ENCODE data around the gene LRMDA.

LRMDA gene

GRCh38 chr10:75425291-75426079 is 5.9 kb upstream of the LRMDA start:
- no peak for DNase-seq

- DNase-seq = no peak
Measured at GRCh38 chr10:75426880-75427279, 4.5 kb upstream of the LRMDA start.

GRCh38 chr10:75427951-75428350 is 3.5 kb upstream of the LRMDA start:
- DNase-seq = no peak

GRCh38 chr10:75428434-75429158 is 2.8 kb upstream of the LRMDA start:
- DNase-seq = no peak

- DNase-seq = no peak
Measured at GRCh38 chr10:75429159-75429827, 2.1 kb upstream of the LRMDA start.

- no peak for DNase-seq
Measured at GRCh38 chr10:75430000-75430763, 1.2 kb upstream of the LRMDA start.

GRCh38 chr10:75432176-75432575 is 752 bp downstream of the LRMDA start:
- DNase-seq = no peak

- no peak for DNase-seq
Measured at GRCh38 chr10:75432763-75433162, 1.3 kb downstream of the LRMDA start.

GRCh38 chr10:75433216-75433615 is 1.8 kb downstream of the LRMDA start:
- DNase-seq = no peak

- DNase-seq = no peak
Measured at GRCh38 chr10:75434291-75434690, 2.9 kb downstream of the LRMDA start.

- DNase-seq = no peak
Measured at GRCh38 chr10:75435291-75435690, 3.9 kb downstream of the LRMDA start.

- no peak for DNase-seq
Measured at GRCh38 chr10:75436896-75437295, 5.5 kb downstream of the LRMDA start.

GRCh38 chr10:75437693-75438092 is 6.3 kb downstream of the LRMDA start:
- no peak for DNase-seq

GRCh38 chr10:75438275-75438674 is 6.9 kb downstream of the LRMDA start:
- no peak for DNase-seq

GRCh38 chr10:75439811-75440210 is 8.4 kb downstream of the LRMDA start:
- DNase-seq = no peak

- DNase-seq = no peak
Measured at GRCh38 chr10:75440271-75440793, 8.9 kb downstream of the LRMDA start.

GRCh38 chr10:75441196-75441595 is 9.8 kb downstream of the LRMDA start:
- no peak for DNase-seq

GRCh38 chr10:75441682-75442081 is 10.3 kb downstream of the LRMDA start:
- DNase-seq = no peak

GRCh38 chr10:75443362-75443761 is 11.9 kb downstream of the LRMDA start:
- no peak for DNase-seq

GRCh38 chr10:75444781-75445386 is 13.5 kb downstream of the LRMDA start:
- DNase-seq = no peak

GRCh38 chr10:75446508-75446907 is 15.1 kb downstream of the LRMDA start:
- DNase-seq = no peak

- no peak for DNase-seq
Measured at GRCh38 chr10:75448166-75448565, 16.7 kb downstream of the LRMDA start.

All from NCI-H2029 treated with DMSO at 0.1 percent for 48 hours (cell line).